Measurements from ENCODE around the gene SERPINB2.
"Not testable (repeated sequence)": the region's sequence is repeated elsewhere in the genome, so short reads cannot be mapped to it uniquely, and the experiment has no call there.

GRCh38 chr18:63929369-63929768 lies 41.9 kb downstream of the SERPINB2 start:
- TF ChIP-seq, protein P1, sequence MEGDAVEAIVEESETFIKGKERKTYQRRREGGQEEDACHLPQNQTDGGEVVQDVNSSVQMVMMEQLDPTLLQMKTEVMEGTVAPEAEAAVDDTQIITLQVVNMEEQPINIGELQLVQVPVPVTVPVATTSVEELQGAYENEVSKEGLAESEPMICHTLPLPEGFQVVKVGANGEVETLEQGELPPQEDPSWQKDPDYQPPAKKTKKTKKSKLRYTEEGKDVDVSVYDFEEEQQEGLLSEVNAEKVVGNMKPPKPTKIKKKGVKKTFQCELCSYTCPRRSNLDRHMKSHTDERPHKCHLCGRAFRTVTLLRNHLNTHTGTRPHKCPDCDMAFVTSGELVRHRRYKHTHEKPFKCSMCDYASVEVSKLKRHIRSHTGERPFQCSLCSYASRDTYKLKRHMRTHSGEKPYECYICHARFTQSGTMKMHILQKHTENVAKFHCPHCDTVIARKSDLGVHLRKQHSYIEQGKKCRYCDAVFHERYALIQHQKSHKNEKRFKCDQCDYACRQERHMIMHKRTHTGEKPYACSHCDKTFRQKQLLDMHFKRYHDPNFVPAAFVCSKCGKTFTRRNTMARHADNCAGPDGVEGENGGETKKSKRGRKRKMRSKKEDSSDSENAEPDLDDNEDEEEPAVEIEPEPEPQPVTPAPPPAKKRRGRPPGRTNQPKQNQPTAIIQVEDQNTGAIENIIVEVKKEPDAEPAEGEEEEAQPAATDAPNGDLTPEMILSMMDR (IDR thresholded peaks at IDR 0.05 in 2 of 3, conservative IDR thresholded peaks at IDR 0.05 in 1 of 3; ENCODE audit: borderline replicate concordance in 1 of 3, insufficient read depth in 1 of 3, low read depth in 2 of 3, low read length in 2 of 3), result not testable (repeated sequence)
- not testable (repeated sequence) for TF ChIP-seq TCF7L2 (IDR thresholded peaks at IDR 0.05; ENCODE audit: borderline replicate concordance, extremely low read depth, insufficient read depth, insufficient read length); POLR2A (IDR thresholded peaks at IDR 0.05; ENCODE audit: borderline replicate concordance, extremely low read depth, insufficient read depth, insufficient read length); EZH2 (IDR thresholded peaks at IDR 0.05); CEBPB (IDR thresholded peaks at IDR 0.05; ENCODE audit: low read depth); RAD21 (IDR thresholded peaks at IDR 0.05; ENCODE audit: low read depth); POLR2AphosphoS5 (IDR thresholded peaks at IDR 0.05; ENCODE audit: low read depth, low read length); FOSL1 (IDR thresholded peaks at IDR 0.05; ENCODE audit: low read depth); CBX3 (IDR thresholded peaks at IDR 0.05; ENCODE audit: low read depth); REST (IDR thresholded peaks at IDR 0.05; ENCODE audit: low read depth); MAX (IDR thresholded peaks at IDR 0.05); SP1 (IDR thresholded peaks at IDR 0.05; ENCODE audit: low read depth)
